MM.1S (cell line): Measurements from ENCODE around the gene NLRP12.
"Not testable (repeated sequence)": the region's sequence is repeated elsewhere in the genome, so short reads cannot be mapped to it uniquely, and the experiment has no call there.

Source experiments
- DNase-seq: peaks from one replicate; pipeline ENCODE4 v3.0.0-alpha.2; 2015
- H2AFZ ChIP-seq: fragments of 300-600 bp; sonication (generic); 2 replicates; pipeline ENCODE4 v1.6.0; 2016; ENCODE audit warnings: antibody characterized with exemption, low read length
- H3F3A ChIP-seq: fragments of 300-600 bp; sonication (generic); 2 replicates; pipeline ENCODE4 v1.6.1; 2016; ENCODE audit warnings: mild to moderate bottlenecking, antibody characterized with exemption, low read length, moderate library complexity, mixed read lengths; ENCODE audit not compliant: insufficient read depth
- H3K27ac ChIP-seq: fragments of 300-600 bp; sonication (generic); 2 replicates; pipeline ENCODE4 v1.5.1; 2016; ENCODE audit warnings: mild to moderate bottlenecking, low read length
- H3K27me3 ChIP-seq: fragments of 300-600 bp; sonication (generic); replicated peaks from 2 replicates; pipeline ENCODE4 v1.6.0; 2016; ENCODE audit warnings: low read length; ENCODE audit not compliant: insufficient read depth
- H3K36me3 ChIP-seq: fragments of 300-600 bp; sonication (generic); replicated peaks from 2 replicates; pipeline ENCODE4 v1.6.1; 2016; ENCODE audit warnings: mild to moderate bottlenecking, low read length, mixed read lengths; ENCODE audit not compliant: insufficient read depth
- H3K4me1 ChIP-seq: fragments of 300-600 bp; sonication (generic); 2 replicates; pipeline ENCODE4 v1.6.1; 2016; ENCODE audit warnings: low read length, mixed read lengths
- H3K4me2 ChIP-seq: fragments of 300-600 bp; sonication (generic); 2 replicates; pipeline ENCODE4 v1.6.0; 2016; ENCODE audit warnings: low read depth, low read length
- H3K4me3 ChIP-seq: fragments of 300-600 bp; sonication (generic); 2 replicates; pipeline ENCODE4 v1.5.1; 2016; ENCODE audit warnings: low read length, mixed read lengths
- H3K79me2 ChIP-seq: fragments of 300-600 bp; sonication (generic); 2 replicates; pipeline ENCODE4 v1.6.1; 2016; ENCODE audit warnings: mixed run types, low read length, mixed read lengths
- H3K9ac ChIP-seq: fragments of 300-600 bp; sonication (generic); 2 replicates; pipeline ENCODE4 v1.6.1; 2016; ENCODE audit warnings: low read length, mixed read lengths
- H3K9me2 ChIP-seq: fragments of 300-600 bp; sonication (generic); replicated peaks from 2 replicates; pipeline ENCODE4 v1.6.1; 2016; ENCODE audit warnings: mild to moderate bottlenecking, low read length, mixed read lengths; ENCODE audit not compliant: insufficient read depth
- H3K9me3 ChIP-seq: fragments of 300-600 bp; sonication (generic); replicated peaks from 2 replicates; pipeline ENCODE4 v1.6.1; 2016; ENCODE audit warnings: mild to moderate bottlenecking, low read length, mixed read lengths; ENCODE audit not compliant: insufficient read depth
- H4K20me1 ChIP-seq: fragments of 300-600 bp; sonication (generic); 2 replicates; pipeline ENCODE4 v1.6.1; 2016; ENCODE audit warnings: mild to moderate bottlenecking, low read length, moderate library complexity, mixed read lengths; ENCODE audit not compliant: insufficient read depth
- EZH2 ChIP-seq: fragments of 300-600 bp; sonication (generic); optimal IDR thresholded peaks from 2 replicates; pipeline ENCODE3; 2017; ENCODE audit warnings: low read depth, mild to moderate bottlenecking, antibody characterized with exemption, low read length, mixed read lengths
- EZH2phosphoT487 ChIP-seq: fragments of 300-600 bp; sonication (generic); IDR thresholded peaks from 2 replicates; pipeline ENCODE4 v1.6.1; 2018; ENCODE audit warnings: antibody characterized with exemption, low read length
- TF ChIP-seq, protein P1 (sequence below): fragments of 300-600 bp; sonication (generic); IDR thresholded peaks from 2 replicates; pipeline ENCODE4 v1.5.1; 2016; ENCODE audit warnings: antibody characterized with exemption, low read length, mixed read lengths

Gene NLRP12

DNA sequence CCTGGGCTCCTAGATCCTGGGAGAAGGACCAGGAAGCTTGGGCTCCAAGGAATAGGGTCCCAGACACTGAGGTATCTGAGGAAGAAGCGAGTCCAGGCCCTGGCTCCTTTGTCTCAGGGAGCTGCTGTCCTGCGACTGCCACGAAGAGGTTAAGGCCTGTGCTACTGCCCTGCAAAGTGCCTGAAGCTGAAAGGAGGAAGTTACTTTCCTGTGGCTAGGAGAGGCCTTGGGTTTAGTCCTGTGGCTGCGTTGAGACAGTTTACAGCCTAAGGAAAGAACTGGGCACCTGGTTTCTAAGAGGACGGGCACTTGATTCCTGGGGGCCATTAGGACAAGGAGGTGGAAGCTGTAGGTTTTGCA, 46.4 kb upstream of the NLRP12 start:
- no peaks in the 10 kb centered on the region for H3F3A ChIP-seq
- H3K36me3 ChIP-seq, result no peaks in the 10 kb centered on the region
- H3K9ac ChIP-seq, result no peak overlapping the region
- H3K27ac ChIP-seq, result no peak overlapping the region
- H3K4me1 ChIP-seq, result no peaks in the 10 kb centered on the region
- DNase-seq, result no peak
- H2AFZ ChIP-seq, result no peak overlapping the region
- H3K4me2 ChIP-seq, result no peak overlapping the region
- no peaks in the 10 kb centered on the region for H4K20me1 ChIP-seq
- no peaks in the 10 kb centered on the region for H3K9me2 ChIP-seq
- H3K4me3 ChIP-seq, result no peak overlapping the region
- H3K27me3 ChIP-seq, result peaks cover 4% of the 10 kb centered on the region; the same call in 1 of the 2 replicates
- H3K9me3 ChIP-seq, result no peaks in the 10 kb centered on the region
- no peaks in the 10 kb centered on the region for H3K79me2 ChIP-seq
- TF ChIP-seq EZH2phosphoT487 (no peak), EZH2 (no peak)
- TF ChIP-seq, protein P1, sequence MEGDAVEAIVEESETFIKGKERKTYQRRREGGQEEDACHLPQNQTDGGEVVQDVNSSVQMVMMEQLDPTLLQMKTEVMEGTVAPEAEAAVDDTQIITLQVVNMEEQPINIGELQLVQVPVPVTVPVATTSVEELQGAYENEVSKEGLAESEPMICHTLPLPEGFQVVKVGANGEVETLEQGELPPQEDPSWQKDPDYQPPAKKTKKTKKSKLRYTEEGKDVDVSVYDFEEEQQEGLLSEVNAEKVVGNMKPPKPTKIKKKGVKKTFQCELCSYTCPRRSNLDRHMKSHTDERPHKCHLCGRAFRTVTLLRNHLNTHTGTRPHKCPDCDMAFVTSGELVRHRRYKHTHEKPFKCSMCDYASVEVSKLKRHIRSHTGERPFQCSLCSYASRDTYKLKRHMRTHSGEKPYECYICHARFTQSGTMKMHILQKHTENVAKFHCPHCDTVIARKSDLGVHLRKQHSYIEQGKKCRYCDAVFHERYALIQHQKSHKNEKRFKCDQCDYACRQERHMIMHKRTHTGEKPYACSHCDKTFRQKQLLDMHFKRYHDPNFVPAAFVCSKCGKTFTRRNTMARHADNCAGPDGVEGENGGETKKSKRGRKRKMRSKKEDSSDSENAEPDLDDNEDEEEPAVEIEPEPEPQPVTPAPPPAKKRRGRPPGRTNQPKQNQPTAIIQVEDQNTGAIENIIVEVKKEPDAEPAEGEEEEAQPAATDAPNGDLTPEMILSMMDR, result no peak

DNA sequence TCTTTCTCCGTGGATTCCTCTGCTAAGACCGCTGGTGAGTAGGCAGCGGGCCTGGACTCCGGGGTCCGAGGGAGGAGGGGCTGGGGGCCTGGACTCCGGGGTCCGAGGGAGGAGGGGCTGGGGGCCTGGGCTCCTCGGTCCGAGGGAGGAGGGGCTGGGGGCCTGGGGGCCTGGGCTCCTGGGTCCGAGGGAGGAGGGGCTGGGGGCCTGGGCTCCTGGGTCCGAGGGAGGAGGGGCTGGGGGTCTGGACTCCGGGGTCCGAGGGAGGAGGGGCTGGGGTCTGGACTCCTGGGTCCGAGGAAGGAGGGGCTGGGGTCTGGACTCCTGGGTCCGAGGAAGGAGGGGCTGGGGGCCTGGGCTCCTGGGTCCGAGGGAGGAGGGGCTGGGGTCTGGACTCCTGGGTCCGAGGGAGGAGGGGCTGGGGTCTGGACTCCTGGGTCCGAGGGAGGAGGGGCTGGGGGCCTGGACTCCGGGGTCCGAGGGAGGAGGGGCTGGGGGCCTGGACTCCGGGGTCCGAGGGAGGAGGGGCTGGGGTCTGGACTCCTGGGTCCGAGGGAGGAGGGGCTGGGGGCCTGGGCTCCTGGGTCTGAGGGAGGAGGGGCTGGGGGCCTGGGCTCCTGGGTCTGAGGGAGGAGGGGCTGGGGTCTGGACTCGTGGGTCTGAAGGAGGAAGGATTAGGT, 45.8 kb upstream of the NLRP12 start:
- not testable (repeated sequence) for H4K20me1 ChIP-seq, H2AFZ ChIP-seq, H3K4me1 ChIP-seq, H3K9me2 ChIP-seq, H3K27ac ChIP-seq, H3K4me3 ChIP-seq, DNase-seq, H3F3A ChIP-seq, H3K36me3 ChIP-seq, H3K4me2 ChIP-seq, H3K79me2 ChIP-seq, H3K9ac ChIP-seq, H3K9me3 ChIP-seq, H3K27me3 ChIP-seq

DNA sequence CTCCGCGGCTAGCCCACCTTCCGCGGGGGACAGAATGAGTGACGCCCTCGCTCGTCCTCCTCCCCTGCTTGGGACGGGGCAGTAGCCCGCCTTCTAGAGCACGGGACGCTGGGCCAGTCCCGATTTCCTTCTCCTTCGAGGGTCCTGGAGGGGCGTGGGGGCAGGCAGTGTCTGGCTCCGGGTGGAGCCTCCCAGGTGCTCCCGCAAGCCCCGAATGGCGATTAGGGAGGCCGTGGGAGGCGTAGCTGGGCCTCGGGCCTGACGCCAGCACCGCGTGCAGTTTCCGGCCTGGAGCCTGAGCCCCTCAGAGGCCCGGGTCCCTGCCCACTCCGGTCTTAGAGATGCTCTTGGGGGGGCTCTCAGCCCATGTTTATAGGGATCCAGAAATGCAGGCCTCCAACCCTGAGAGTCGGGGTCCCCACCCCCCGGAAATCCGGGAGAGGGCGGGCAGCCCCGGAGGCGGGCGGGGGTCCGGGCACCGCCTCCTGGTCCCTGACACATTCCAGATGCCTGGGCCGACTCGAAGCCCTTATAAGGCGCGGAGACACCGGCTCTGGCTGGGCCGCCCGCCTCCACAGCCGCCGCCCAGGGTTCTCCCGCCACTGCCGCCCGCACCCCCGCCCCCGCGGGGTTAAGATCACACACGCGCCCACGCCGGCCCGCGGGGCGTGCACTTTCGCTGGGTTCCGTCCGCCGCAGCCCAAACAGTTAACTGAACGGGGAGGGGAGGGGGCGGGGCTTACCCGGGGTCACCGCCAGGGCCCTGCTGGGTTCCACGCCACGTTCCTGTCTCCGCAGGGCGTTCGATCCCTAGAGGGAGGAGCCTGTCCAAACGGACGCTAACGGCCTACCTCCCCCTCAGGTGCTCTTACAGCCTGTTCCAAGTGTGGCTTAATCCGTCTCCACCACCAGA, 45.0 kb upstream of the NLRP12 start:
- Histone ChIP-seq H3K9ac (no peak overlapping the region), H4K20me1 (no peaks in the 10 kb centered on the region), H3K4me2 (no peak overlapping the region), H3K4me1 (no peaks in the 10 kb centered on the region), H3K79me2 (no peaks in the 10 kb centered on the region), H2AFZ (no peak overlapping the region), H3K27ac (no peak overlapping the region), H3K4me3 (no peak overlapping the region), H3K9me3 (no peaks in the 10 kb centered on the region), H3K9me2 (no peaks in the 10 kb centered on the region), H3F3A (no peaks in the 10 kb centered on the region), H3K36me3 (no peaks in the 10 kb centered on the region), H3K27me3 (0 out of 2 replicates have a peak, but pooled peaks cover 5% of the 10 kb centered on the region)
- no peak for DNase-seq
- TF ChIP-seq EZH2phosphoT487 (no peak), EZH2 (no peak)
- TF ChIP-seq, protein P1, result no peak
